Ascending aorta (tissue), 2 donors: Measurements from ENCODE around the gene BMPR1B. TPM values are rescaled to one million over a fixed set of nuclear protein-coding genes. Genes with fewer than 3 reads are reported as not detected.

Experiments used
- DNase-seq, 2 donors: peaks; one replicate each; pipeline ENCODE4 v3.0.0-alpha.2; 2019; ENCODE audit warnings: low spot score in 2 of 2
- H3K27ac ChIP-seq, 2 donors: fragments of 200-600 bp; sonication (generic); one replicate each; pipeline ENCODE4 v1.5.1; 2016 to 2017; ENCODE audit warnings: mild to moderate bottlenecking in 1 of 2
- H3K27me3 ChIP-seq: fragments of 200-600 bp; sonication (generic); one replicate; pipeline ENCODE4 v1.5.1; 2017
- H3K36me3 ChIP-seq, 2 donors: fragments of 200-600 bp; sonication (generic); one replicate each; pipeline ENCODE4 v1.5.1; 2016
- H3K4me1 ChIP-seq, 2 donors: fragments of 200-600 bp; sonication (generic); one replicate each; pipeline ENCODE4 v1.5.1; 2016 to 2017; ENCODE audit warnings: mild to moderate bottlenecking in 1 of 2
- H3K4me3 ChIP-seq, 2 donors: fragments of 200-600 bp; sonication (generic); one replicate each; pipeline ENCODE4 v1.5.1; 2016 to 2017; ENCODE audit warnings: mild to moderate bottlenecking in 1 of 2
- H3K9me3 ChIP-seq, 2 donors: fragments of 200-600 bp; sonication (generic); one replicate each; pipeline ENCODE4 v1.5.1; 2016
- CTCF ChIP-seq, 3 experiments: fragments of 200-600 bp in 2 of 3; fragments of 450-650 bp in 1 of 3; sonication (generic) in 2 of 3; IDR thresholded peaks; one replicate each; pipeline ENCODE4 v1.5.1; 2016 to 2019; ENCODE audit warnings: antibody characterized with exemption in 3 of 3, mild to moderate bottlenecking in 1 of 3, moderate library complexity in 1 of 3
- intact Hi-C: fragments of 100-400 bp; cut with DNase I; formaldehyde crosslinking; loops from one replicate; pipeline ENCODE4 v1.15.1; 2023
- total RNA-seq: library from RNA; depleted of rRNA; stranded (reverse); fragments of >200 nt; gene quantifications from one replicate; pipeline ENCODE4 v1.1.0, GENCODE V29; 2016

The BMPR1B gene
- total RNA-seq, 1 donor from 2014 or later = 3.8 TPM

DNA sequence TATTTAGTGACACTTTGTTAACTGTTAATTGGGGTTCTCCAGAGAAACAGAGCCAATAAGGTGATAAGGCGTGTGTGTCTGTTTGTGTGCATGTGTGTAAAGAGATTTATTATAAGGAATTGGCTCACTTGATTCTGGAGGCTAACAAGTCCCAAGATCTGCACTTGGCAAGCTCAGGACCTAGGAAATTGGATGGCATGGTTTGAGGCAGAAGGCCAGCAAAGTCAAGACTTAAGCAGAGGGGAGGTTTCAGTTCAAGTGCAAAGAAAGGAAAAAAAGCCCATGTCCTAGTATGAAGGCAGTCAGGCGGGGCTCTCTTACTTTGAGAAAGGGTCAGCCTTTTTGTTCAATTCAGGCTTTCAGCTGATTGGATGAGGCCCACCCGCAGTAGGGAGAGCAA is 314.1 kb downstream of the BMPR1B start:
- no peak overlapping the region for H3K27ac ChIP-seq
- H3K36me3 ChIP-seq = no peaks in the 10 kb centered on the region
- DNase-seq = no peak
- H3K27me3 ChIP-seq = no peaks in the 10 kb centered on the region
- intact Hi-C loops = no loop called here
- TF ChIP-seq CTCF (IDR thresholded peaks at IDR 0.05) = no peak
- H3K9me3 ChIP-seq = no peaks in the 10 kb centered on the region
- no peak overlapping the region for H3K4me3 ChIP-seq
- H3K4me1 ChIP-seq = peaks cover 0 to 19% of the 10 kb centered on the region in 2 donors

DNA sequence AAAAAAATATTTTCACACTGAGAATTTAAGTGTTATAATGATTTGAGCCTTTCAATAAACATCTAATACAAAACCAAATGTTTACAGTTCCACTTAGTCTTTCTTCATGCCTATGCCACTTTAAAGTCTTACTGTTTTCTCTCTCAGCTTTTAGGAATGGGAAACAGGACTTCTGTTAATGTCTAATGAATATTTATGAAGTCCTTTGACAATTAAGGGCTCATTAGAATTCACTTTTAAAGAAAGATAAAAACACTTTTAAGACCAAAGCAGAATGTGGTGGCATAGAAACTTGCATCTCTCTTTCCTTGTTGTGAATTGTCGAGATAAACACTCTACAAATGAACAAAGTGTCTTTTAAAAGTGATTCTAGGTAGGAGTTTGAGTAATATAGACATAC is 315.9 kb downstream of the BMPR1B start:
- TF ChIP-seq CTCF (IDR thresholded peaks at IDR 0.05) = no peak
- DNase-seq = no peak
- Histone ChIP-seq H3K9me3 (no peaks in the 10 kb centered on the region), H3K27me3 (no peaks in the 10 kb centered on the region), H3K4me1 (peaks cover 0 to 13% of the 10 kb centered on the region in 2 donors), H3K36me3 (no peaks in the 10 kb centered on the region), H3K4me3 (no peak overlapping the region), H3K27ac (peak overlapping the region; percentile 36 to 52)
- intact Hi-C loops = no loop called here

DNA sequence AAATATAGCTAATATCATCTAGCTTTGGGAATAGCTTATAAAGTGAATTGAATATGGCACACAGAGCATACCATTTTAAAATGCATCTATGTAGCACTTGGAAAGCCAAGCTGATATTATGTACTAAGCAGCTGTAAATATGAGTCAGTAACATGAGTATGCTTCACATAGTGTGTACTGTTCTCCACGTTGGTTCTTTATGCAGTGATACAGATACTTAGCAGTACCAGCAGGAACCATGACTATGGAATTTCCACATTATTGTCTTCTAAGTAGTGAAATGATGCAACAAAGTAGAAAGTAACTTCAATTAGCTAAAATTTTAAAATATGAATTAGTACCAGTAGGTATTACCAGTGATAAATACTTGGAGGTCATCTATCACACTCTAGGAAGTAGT is 320.1 kb downstream of the BMPR1B start:
- DNase-seq = no peak
- intact Hi-C loops = no loop called here
- TF ChIP-seq CTCF (IDR thresholded peaks at IDR 0.05) = no peak
- Histone ChIP-seq H3K4me1 (peaks cover 0 to 10% of the 10 kb centered on the region in 2 donors), H3K9me3 (no peaks in the 10 kb centered on the region), H3K4me3 (no peak overlapping the region), H3K27me3 (no peaks in the 10 kb centered on the region), H3K36me3 (no peaks in the 10 kb centered on the region), H3K27ac (no peak overlapping the region)

GRCh38 chr4:95080969-95081368 is 323.2 kb downstream of the BMPR1B start:
- intact Hi-C loops = no loop called here
- H3K36me3 ChIP-seq = no peaks in the 10 kb centered on the region
- H3K9me3 ChIP-seq = no peaks in the 10 kb centered on the region
- no peak overlapping the region for H3K4me3 ChIP-seq
- H3K27me3 ChIP-seq = no peaks in the 10 kb centered on the region
- H3K27ac ChIP-seq = no peak overlapping the region
- DNase-seq = no peak
- H3K4me1 ChIP-seq = peaks cover 0 to 3% of the 10 kb centered on the region in 2 donors
- no peak for TF ChIP-seq CTCF (IDR thresholded peaks at IDR 0.05)

DNA sequence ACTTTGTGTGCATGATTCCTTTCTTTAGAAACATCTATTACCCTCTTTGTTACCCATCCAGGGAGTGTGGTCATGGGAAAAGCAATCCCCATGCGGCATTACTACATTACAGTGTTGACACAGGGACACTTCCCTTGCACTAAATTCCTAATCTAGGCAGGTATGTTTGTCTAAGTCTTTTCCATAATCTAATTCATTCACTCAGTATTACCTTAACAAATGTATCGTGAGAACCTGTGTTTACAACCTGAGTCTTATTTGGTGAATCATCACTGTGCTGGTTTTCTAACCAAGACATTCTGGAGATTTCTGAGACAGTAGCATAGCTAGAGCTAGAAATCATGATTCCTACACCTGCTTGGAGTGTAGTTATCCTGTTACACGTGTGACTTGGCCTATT is 326.8 kb downstream of the BMPR1B start:
- Histone ChIP-seq H3K4me3 (no peak overlapping the region), H3K9me3 (no peaks in the 10 kb centered on the region), H3K4me1 (peaks cover 0 to 6% of the 10 kb centered on the region in 2 donors), H3K27ac (no peak overlapping the region), H3K36me3 (no peaks in the 10 kb centered on the region), H3K27me3 (no peaks in the 10 kb centered on the region)
- intact Hi-C loops = no loop called here
- DNase-seq = no peak
- TF ChIP-seq CTCF (IDR thresholded peaks at IDR 0.05) = no peak
